Fibroblast of lung (primary cell): Measurements from ENCODE around the gene HTT-AS.

Source experiments
- CTCF ChIP-seq, 2 donors: IDR thresholded peaks in 1 of 2; conservative IDR thresholded peaks in 1 of 2; 1 replicate in 1 of 2; 2 replicates in 1 of 2; pipeline ENCODE4 v1.5.1; 2011 to 2012; ENCODE audit warnings: low read length in 2 of 2, control low read depth in 1 of 2, inconsistent platforms in 1 of 2, low read depth in 1 of 2, mild to moderate bottlenecking in 1 of 2
- EZH2 ChIP-seq: IDR thresholded peaks from 2 replicates; pipeline ENCODE4 v1.5.1; 2012; ENCODE audit warnings: low read length, control low read depth, mild to moderate bottlenecking; ENCODE audit errors: missing control alignments

- TF ChIP-seq CTCF (conservative IDR thresholded peaks at IDR 0.05 in 1 of 2, IDR thresholded peaks at IDR 0.05 in 1 of 2; ENCODE audit: low read depth in 1 of 2, low read length in 2 of 2) (no peak), EZH2 (no peak)
Measured at GRCh38 chr4:3054169-3054759, 20.1 kb downstream of the HTT-AS start.
